Gastroesophageal sphincter (tissue), 3 donors: ENCODE results near the gene C15orf39.

Experiments
- CTCF ChIP-seq, 4 experiments: fragments of 200-600 bp in 2 of 4; fragments of 450-650 bp in 2 of 4; sonication (generic) in 1 of 4; IDR thresholded peaks; one replicate each; pipeline ENCODE4 v1.5.1; 2017 to 2019; ENCODE audit warnings: antibody characterized with exemption in 4 of 4, mild to moderate bottlenecking in 2 of 4, moderate library complexity in 2 of 4
- EP300 ChIP-seq: sonication (generic); formaldehyde crosslinking; IDR thresholded peaks from one replicate; pipeline ENCODE4 v1.6.1; 2017; ENCODE audit warnings: antibody characterized with exemption, mild to moderate bottlenecking
- POLR2AphosphoS5 ChIP-seq: sonication (generic); formaldehyde crosslinking; IDR thresholded peaks from one replicate; pipeline ENCODE4 v1.6.1; 2017; ENCODE audit warnings: antibody characterized with exemption

GRCh38 chr15:75238150-75238549, 36.5 kb downstream of the C15orf39 start:
- TF ChIP-seq CTCF (IDR thresholded peaks at IDR 0.05): no peak
- no peak for TF ChIP-seq POLR2AphosphoS5
- TF ChIP-seq EP300: no peak
